GM13976 (cell line): ENCODE measurements around the gene RAD51B.

ENCODE experiments used
- DNase-seq: peaks from one replicate; pipeline ENCODE4 v3.0.0; 2012; ENCODE audit warnings: low spot score
- in situ Hi-C: fragments of 300-500 bp; cut with MboI; formaldehyde crosslinking; loops from one replicate; pipeline ENCODE4 v1.12.0; 2022; ENCODE audit warnings: low sequenced_read_pairs, mixed read lengths, inconsistent platforms; ENCODE audit not compliant: unreplicated experiment
- TF ChIP-seq, protein P1 (sequence below): IDR thresholded peaks from 2 replicates; pipeline ENCODE4 v1.5.1; 2012; ENCODE audit warnings: borderline replicate concordance, mild to moderate bottlenecking; ENCODE audit not compliant: insufficient read depth; ENCODE audit errors: extremely low read depth, missing control alignments, control extremely low read depth

The RAD51B gene

DNA sequence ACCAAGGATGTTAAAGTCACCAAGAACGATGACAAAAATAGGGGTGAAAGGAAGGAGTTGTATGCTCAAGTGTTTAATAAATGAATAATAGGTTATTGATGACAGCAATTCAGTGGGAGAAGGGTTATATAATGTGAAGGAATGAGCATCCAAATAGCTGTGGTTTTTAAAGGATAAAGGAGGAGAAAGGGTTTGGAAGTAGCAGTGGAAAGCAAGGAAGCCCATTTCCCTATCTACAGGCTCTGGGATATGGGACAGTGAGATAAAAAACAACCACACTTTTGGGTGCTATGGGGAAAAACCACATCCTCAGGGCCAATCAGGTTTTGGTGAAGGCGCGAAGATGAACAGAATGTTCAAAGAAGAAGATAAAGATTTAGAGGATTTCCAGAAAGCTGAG lies 714.7 kb downstream of the RAD51B start:
- in situ Hi-C loops, result no loop called here
- no peak for DNase-seq
- TF ChIP-seq, protein P1, sequence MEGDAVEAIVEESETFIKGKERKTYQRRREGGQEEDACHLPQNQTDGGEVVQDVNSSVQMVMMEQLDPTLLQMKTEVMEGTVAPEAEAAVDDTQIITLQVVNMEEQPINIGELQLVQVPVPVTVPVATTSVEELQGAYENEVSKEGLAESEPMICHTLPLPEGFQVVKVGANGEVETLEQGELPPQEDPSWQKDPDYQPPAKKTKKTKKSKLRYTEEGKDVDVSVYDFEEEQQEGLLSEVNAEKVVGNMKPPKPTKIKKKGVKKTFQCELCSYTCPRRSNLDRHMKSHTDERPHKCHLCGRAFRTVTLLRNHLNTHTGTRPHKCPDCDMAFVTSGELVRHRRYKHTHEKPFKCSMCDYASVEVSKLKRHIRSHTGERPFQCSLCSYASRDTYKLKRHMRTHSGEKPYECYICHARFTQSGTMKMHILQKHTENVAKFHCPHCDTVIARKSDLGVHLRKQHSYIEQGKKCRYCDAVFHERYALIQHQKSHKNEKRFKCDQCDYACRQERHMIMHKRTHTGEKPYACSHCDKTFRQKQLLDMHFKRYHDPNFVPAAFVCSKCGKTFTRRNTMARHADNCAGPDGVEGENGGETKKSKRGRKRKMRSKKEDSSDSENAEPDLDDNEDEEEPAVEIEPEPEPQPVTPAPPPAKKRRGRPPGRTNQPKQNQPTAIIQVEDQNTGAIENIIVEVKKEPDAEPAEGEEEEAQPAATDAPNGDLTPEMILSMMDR, result no peak

DNA sequence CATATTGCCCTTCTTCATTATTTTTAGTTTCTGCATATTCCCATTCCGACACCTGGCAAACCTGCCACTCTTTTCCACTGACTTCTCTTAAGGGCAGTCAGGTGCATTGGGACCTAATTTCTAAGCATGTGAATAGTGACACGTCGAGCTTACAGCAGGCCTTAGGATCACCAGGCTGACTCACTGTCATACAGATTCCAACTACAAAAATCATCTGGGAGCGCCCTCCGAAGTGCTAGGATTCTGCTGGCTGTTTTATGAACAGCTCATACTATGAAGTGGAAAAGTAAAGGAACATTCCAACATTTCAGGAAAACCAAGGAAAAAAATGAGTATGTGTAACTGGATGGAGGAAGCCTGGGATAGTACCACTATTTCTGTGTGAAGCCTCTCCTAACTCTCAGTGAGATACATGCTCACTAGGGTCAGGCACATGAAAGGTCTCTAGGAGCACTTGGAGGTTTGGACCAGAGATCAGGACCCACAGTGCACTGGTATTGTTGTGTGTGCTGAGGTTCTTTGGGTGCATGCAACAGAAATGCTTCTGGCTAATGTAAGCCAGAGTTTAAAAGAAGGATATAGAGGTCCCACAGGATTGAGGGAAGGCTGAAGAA lies 715.9 kb downstream of the RAD51B start:
- TF ChIP-seq, protein P1, result no peak
- no peak for DNase-seq
- in situ Hi-C loops, result no loop called here

DNA sequence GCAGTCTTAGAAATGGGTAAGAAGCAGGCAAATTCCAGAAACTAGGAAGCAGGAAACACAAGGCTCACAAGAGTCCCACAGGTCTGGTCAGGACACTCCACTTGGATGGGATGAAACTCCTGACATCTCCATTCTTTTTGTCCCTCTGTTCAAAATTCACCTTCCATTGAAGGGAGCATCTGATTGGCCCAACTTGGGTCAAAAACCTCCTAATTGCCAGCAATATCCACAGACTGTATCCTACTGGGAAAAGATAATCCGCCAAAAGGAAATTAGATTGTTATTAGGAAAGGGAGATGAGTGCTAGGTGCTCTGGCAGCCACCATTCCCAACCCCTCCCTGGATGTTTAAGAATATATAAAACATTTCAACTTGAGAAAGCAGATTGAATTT lies 716.4 kb downstream of the RAD51B start:
- TF ChIP-seq, protein P1, result no peak
- no peak for DNase-seq
- in situ Hi-C loops, result no loop called here

DNA sequence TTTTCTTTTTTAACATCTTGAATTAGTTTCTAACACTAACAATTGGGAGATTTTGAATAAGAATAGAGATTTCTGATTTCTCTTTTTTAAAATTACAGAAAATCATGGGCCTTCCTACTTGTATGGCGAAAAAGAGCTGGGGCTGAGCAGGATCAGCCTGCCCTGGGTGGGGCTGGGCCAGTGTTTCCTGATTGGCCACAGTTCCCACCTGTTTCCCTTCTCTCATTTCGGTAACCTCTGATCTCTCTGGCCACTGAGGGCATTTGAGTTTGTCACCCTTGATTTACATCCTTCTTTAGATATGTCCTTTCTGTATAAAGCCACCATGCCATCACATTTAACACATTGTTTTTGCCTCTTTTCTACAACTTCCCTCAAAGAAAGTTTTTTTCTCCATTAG lies 719.1 kb downstream of the RAD51B start:
- no peak for DNase-seq
- in situ Hi-C loops, result no loop called here
- TF ChIP-seq, protein P1, result no peak

DNA sequence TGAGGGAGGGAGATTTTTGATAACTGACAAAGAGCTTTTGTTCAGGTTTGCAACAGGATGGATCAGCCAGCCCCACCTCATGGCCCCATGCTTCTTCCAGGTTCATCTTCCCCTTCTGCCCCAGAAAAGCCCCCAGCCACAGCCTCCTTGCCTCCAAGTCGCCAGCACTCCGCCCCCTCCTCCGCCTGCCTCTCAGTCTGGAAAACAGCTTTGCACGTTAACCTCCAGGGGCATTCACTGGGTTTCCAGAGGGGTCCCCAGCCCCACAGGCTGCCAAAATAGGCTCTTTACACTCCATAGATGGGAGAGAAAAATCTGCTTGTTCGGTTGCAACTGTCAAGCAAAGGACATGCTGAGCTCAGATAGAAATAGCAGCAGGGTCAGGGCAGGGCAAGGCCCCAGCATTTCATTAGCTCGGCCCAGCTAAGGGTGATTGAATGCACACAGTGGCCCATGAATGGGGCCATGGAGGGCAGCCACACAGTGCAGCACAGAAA lies 719.7 kb downstream of the RAD51B start:
- in situ Hi-C loops, result no loop called here
- DNase-seq, result no peak
- TF ChIP-seq, protein P1, result no peak

DNA sequence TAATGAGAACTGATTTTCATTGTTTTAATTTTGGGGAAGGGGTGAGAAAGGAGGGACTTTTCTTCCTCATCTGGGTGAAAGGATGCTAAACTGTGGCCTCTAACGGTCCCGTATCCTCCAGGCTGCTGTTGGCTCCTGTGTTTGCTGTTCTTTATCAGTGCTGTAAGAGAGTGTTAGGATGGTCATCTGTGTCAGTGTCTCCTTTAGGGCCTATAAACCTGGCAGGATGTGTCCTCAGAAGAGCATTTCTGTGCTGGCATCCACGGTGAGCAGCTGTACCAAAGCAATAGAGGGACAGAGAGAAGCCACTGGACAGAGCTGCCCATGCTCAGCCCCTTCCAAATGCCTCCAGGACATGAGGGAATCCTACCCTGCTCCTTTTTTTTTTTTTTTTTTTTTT lies 720.2 kb downstream of the RAD51B start:
- DNase-seq, result no peak
- TF ChIP-seq, protein P1, result no peak
- in situ Hi-C loops, result no loop called here
